Endothelial cell of umbilical vein (primary cell): ENCODE results near the gene SPTB. TPM values are rescaled to one million over a fixed set of nuclear protein-coding genes. Genes with fewer than 3 reads are reported as not detected.

ENCODE experiments used
- BruUV-seq: library from RNA; stranded (reverse); fragments of 400-500 nt; replicated peaks from 2 replicates; lab custom pipeline; 2021; lab: Mats Ljungman, UMichigan
- CTCF ChIA-PET: fragments of 300-600, 350-600 bp; sonication (Branson Sonifier 250); formaldehyde crosslinking; loops from one replicate; lab custom pipeline; 2021; ENCODE audit warnings: antibody characterized with exemption, inconsistent platforms; lab: Charles Lee
- POLR2A ChIA-PET: fragments of 300-600, 350-600 bp; sonication (Branson Sonifier 250); formaldehyde crosslinking; loops from one replicate; lab custom pipeline; 2021; ENCODE audit warnings: antibody characterized with exemption, inconsistent platforms; lab: Charles Lee
- DNase-seq: peaks from one replicate; pipeline ENCODE4 v3.0.0-alpha.2; 2011; ENCODE audit warnings: low read depth, low spot score
- FAIRE-seq: peaks from 2 replicates; lab custom pipeline; 2011; peaks lifted over from hg19 to GRCh38; lab: Jason Lieb, UNC
- H2AFZ ChIP-seq: 2 replicates; pipeline ENCODE4 v1.6.0; 2012; ENCODE audit warnings: low read depth, low read length, control low read depth, inconsistent platforms
- H3K27ac ChIP-seq: 2 replicates; pipeline ENCODE4 v1.5.1; 2011; ENCODE audit warnings: low read depth, mild to moderate bottlenecking, control low read depth, low read length, moderate library complexity; ENCODE audit not compliant: insufficient read depth
- H3K27me3 ChIP-seq, 2 experiments: 2 replicates each; pipeline versions ENCODE4 v1.6.0 to v1.6.1; 2011; ENCODE audit warnings: low read length in 2 of 2, mixed read lengths in 1 of 2; ENCODE audit not compliant: control insufficient read depth in 2 of 2, insufficient read depth in 2 of 2
- H3K36me3 ChIP-seq, 2 experiments: 2 replicates in 1 of 2; 3 replicates in 1 of 2; pipeline ENCODE4 v1.5.1; 2011; ENCODE audit warnings: low read length in 2 of 2, mild to moderate bottlenecking in 1 of 2, moderate library complexity in 1 of 2; ENCODE audit not compliant: control insufficient read depth in 2 of 2, insufficient read depth in 2 of 2; ENCODE audit errors: extremely low read depth in 1 of 2
- H3K4me1 ChIP-seq: 3 replicates; pipeline ENCODE4 v1.5.1; 2011; ENCODE audit warnings: mild to moderate bottlenecking, low read length; ENCODE audit not compliant: control insufficient read depth, insufficient read depth; ENCODE audit errors: extremely low read depth
- H3K4me2 ChIP-seq: 2 replicates; pipeline ENCODE4 v1.6.1; 2011; ENCODE audit warnings: low read length, control low read depth, mixed read lengths; ENCODE audit not compliant: insufficient read depth
- H3K4me3 ChIP-seq, 3 experiments: fragments of 200-600 bp in 1 of 3; sonication (generic), shearing (Covaris generic) in 1 of 3; replicated peaks in 1 of 3; 2 replicates each; pipeline ENCODE4 v1.5.1; 2011 to 2016; ENCODE audit warnings: control low read depth in 3 of 3, low read length in 3 of 3, mild to moderate bottlenecking in 2 of 3, inconsistent platforms in 1 of 3, low read depth in 1 of 3, moderate library complexity in 1 of 3; ENCODE audit not compliant: insufficient read depth in 1 of 3
- H3K79me2 ChIP-seq: 2 replicates; pipeline ENCODE4 v1.6.0; 2012; ENCODE audit warnings: low read length, inconsistent platforms; ENCODE audit not compliant: control insufficient read depth, insufficient read depth
- H3K9ac ChIP-seq: replicated peaks from 2 replicates; pipeline ENCODE3; 2011; ENCODE audit warnings: low read length, control low read depth; ENCODE audit not compliant: insufficient read depth; ENCODE audit errors: extremely low read depth
- H3K9me1 ChIP-seq: replicated peaks from 3 replicates; pipeline ENCODE4 v1.6.0; 2011; ENCODE audit warnings: mild to moderate bottlenecking, low read length; ENCODE audit not compliant: control insufficient read depth, insufficient read depth; ENCODE audit errors: extremely low read depth
- H3K9me3 ChIP-seq: replicated peaks from 2 replicates; pipeline ENCODE4 v1.5.1; 2012; ENCODE audit warnings: low read length, inconsistent platforms; ENCODE audit not compliant: control insufficient read depth, insufficient read depth
- H4K20me1 ChIP-seq: replicated peaks from 2 replicates; pipeline ENCODE3; 2011; ENCODE audit warnings: mild to moderate bottlenecking, low read length; ENCODE audit not compliant: control insufficient read depth, insufficient read depth; ENCODE audit errors: extremely low read depth
- CTCF ChIP-seq, 2 donors: IDR thresholded peaks; 1 replicate in 1 of 2; 2 replicates in 1 of 2; pipeline ENCODE4 v1.5.1; 2011; ENCODE audit warnings: low read length in 2 of 2, mild to moderate bottlenecking in 2 of 2, moderate library complexity in 2 of 2, control low read depth in 1 of 2, inconsistent platforms in 1 of 2, low read depth in 1 of 2; ENCODE audit not compliant: insufficient read depth in 1 of 2; ENCODE audit errors: extremely low read depth in 1 of 2
- EZH2 ChIP-seq: IDR thresholded peaks from 2 replicates; pipeline ENCODE4 v1.6.1; 2012; ENCODE audit warnings: borderline replicate concordance, low read depth, mild to moderate bottlenecking, moderate library complexity, low read length, inconsistent platforms; ENCODE audit not compliant: severe bottlenecking
- FOS ChIP-seq: IDR thresholded peaks from 2 replicates; pipeline ENCODE4 v1.6.1; 2011; ENCODE audit warnings: mild to moderate bottlenecking, low read length, moderate library complexity, borderline replicate concordance; ENCODE audit not compliant: insufficient read depth
- GATA2 ChIP-seq: IDR thresholded peaks from 2 replicates; pipeline ENCODE4 v1.7.0; 2011; ENCODE audit warnings: low read depth, mild to moderate bottlenecking, moderate library complexity, mixed read lengths, low read length; ENCODE audit not compliant: insufficient read length, insufficient read depth
- JUN ChIP-seq: IDR thresholded peaks from 2 replicates; pipeline ENCODE4 v1.6.1; 2011; ENCODE audit warnings: borderline replicate concordance, low read depth; ENCODE audit not compliant: insufficient read length, insufficient read depth
- MAX ChIP-seq: IDR thresholded peaks from 2 replicates; pipeline ENCODE4 v1.6.1; 2011; ENCODE audit not compliant: insufficient read depth, insufficient read length
- MYC ChIP-seq: IDR thresholded peaks from one replicate; pipeline ENCODE4 v1.6.1; 2011; ENCODE audit warnings: mild to moderate bottlenecking, low read depth, low read length
- POLR2A ChIP-seq: IDR thresholded peaks from 2 replicates; pipeline ENCODE4 v1.6.1; 2012; ENCODE audit warnings: low read depth, mild to moderate bottlenecking, control low read depth, low read length
- POLR2AphosphoS5 ChIP-seq: IDR thresholded peaks from 2 replicates; pipeline ENCODE4 v1.6.1; 2012; ENCODE audit warnings: low read depth, mild to moderate bottlenecking, control low read depth, low read length, moderate library complexity; ENCODE audit not compliant: insufficient read depth
- dilution Hi-C: fragments of 300-500 bp; cut with MboI; formaldehyde crosslinking; loops from one replicate; pipeline ENCODE4 v1.15.0; 2019; ENCODE audit warnings: low sequenced_read_pairs; ENCODE audit not compliant: extremely low pct_ligation_motif_present
- intact Hi-C: fragments of 100-400 bp; cut with micrococcal nuclease; formaldehyde crosslinking; loops from one replicate; pipeline ENCODE4 v1.10.0; 2022
- polyA plus RNA-seq, 4 experiments: library from polyadenylated mRNA; depleted of rRNA in 3 of 4; stranded (reverse) in 3 of 4; unstranded in 1 of 4; fragments of >200 nt; gene quantifications; 2 replicates each; pipeline versions ENCODE4 v1.2.1 to v1.2.3, GENCODE V29; 2011 to 2012; ENCODE audit warnings: missing spikeins in 1 of 4
- total RNA-seq: library from RNA; stranded (reverse); gene quantifications from 2 replicates; pipeline ENCODE4 v1.2.3, GENCODE V29; 2021

Gene SPTB
- total and polyA plus RNA-seq, 2 donors (not counting 3 experiments of a cell fraction or from before 2014, with no cell fraction given) = 0.03 to 0.07 TPM

DNA sequence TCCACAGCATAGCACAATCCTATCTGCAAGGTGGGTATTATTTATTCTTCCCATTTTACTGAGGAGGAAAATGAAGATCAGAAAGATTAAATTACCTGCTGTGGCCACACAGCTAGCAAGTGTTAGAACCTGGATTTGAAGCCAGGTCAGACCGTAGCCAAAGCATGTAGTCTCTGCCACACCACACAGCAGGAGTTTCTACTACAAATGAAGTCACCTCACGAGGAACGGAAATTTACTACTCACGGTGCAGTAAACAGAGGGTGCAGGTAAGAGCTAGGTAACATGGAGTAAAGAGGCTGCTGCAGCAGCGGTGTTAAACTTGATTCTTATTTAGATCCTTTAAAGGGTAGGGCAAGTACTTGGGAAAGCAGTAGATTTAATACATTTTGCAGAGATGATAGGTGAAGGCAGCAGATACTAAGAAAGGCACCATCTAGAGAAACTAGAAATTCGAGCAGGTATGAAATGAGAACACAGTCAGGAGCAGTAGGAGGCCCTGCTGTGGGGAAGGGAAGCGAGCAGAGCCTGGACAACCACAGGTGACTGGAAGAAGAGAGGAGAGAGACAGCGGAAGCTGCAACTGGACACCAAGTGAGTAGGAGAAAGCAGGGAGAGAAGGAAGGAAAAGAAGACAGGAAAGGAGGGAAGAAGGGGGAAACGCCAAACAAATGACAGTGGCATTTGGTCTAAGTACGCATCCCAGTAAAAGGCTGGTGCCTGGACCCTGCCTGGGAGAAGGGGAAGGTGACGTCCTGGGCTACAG lies 21.5 kb downstream of the SPTB start:
- no peak for TF ChIP-seq MAX
- no peak for TF ChIP-seq EZH2
- no peak for TF ChIP-seq POLR2A
- no peak for TF ChIP-seq GATA2
- TF ChIP-seq POLR2AphosphoS5 = no peak
- no peak for TF ChIP-seq FOS
- no peak for TF ChIP-seq MYC
- TF ChIP-seq CTCF (IDR thresholded peaks at IDR 0.05; ENCODE audit: extremely low read depth in 1 of 2, insufficient read depth in 1 of 2, low read depth in 1 of 2, low read length in 2 of 2) = no peak
- TF ChIP-seq JUN = no peak
- DNase-seq (no peak), FAIRE-seq (no peak)
- POLR2A ChIA-PET = no interaction called here
- Histone ChIP-seq H3K9me3 (no peaks in the 10 kb centered on the region), H3K36me3 (no peaks in the 10 kb centered on the region), H4K20me1 (no peaks in the 10 kb centered on the region), H3K9me1 (no peaks in the 10 kb centered on the region), H3K4me1 (no peaks in the 10 kb centered on the region), H3K27me3 (peaks cover 13 to 16% of the 10 kb centered on the region in 2 experiments), H3K9ac (no peak overlapping the region), H2AFZ (no peak overlapping the region), H3K4me3 (no peak overlapping the region), H3K4me2 (no peak overlapping the region), H3K79me2 (no peaks in the 10 kb centered on the region), H3K27ac (no peak overlapping the region)
- no TSS peak for BruUV-seq
- CTCF ChIA-PET = interaction anchor here (0.8 to 0.9 kb wide), 2 partner anchors 20 to 34 kb away, joined by 4 read pairs; no protein-coding TSS in a partner anchor
- intact Hi-C loops (no loop called here), dilution Hi-C loops (no loop called here)
